Activated T-cell treated with anti-CD3 and anti-CD28 coated beads for 4 hours (primary cell): Measurements from ENCODE around the gene QRSL1.
"Not testable (repeated sequence)": the region's sequence is repeated elsewhere in the genome, so short reads cannot be mapped to it uniquely, and the experiment has no call there.

ENCODE experiments used
- DNase-seq: peaks from one replicate; pipeline ENCODE4 v3.0.0-alpha.2; 2020

QRSL1 gene

DNA sequence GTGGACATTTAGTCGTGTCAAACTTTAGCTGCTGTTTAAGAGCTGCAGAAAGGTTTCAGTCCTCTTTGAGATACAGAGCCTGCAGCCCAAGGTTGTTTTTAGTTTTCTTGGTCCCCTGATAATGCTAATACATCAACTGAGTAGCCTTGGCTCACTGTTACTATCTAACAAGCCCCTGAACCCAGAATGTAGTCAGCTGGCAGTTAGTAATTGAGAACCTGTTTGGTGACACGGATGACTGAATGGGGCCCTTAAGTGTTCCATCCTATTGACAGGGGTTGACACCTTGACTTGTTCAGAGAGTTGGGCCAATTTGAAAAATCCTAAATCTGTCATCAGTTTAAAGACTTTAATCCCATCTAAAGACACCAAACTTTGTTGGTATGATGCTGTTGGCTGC lies 2.9 kb upstream of the QRSL1 start:
- no peak for DNase-seq

DNA sequence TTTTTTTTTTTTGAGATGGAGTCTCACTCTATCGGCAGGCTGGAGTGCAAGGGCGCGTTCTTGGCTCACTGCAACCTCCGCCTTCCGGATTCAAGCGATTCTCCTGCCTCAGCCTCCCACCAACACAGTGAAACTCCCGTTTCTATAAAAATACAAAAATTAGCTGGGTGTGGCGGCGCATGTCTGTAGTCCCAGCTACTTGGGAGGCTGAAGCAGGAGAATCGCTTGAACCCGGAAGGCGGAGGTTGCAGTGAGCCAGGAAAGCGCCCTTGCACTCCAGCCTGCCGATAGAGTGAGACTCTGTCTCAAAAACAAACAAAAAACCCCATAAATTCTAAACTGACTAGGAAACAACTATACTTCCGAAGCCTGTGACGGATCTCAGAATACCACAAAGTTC lies 1.6 kb upstream of the QRSL1 start:
- not testable (repeated sequence) for DNase-seq

DNA sequence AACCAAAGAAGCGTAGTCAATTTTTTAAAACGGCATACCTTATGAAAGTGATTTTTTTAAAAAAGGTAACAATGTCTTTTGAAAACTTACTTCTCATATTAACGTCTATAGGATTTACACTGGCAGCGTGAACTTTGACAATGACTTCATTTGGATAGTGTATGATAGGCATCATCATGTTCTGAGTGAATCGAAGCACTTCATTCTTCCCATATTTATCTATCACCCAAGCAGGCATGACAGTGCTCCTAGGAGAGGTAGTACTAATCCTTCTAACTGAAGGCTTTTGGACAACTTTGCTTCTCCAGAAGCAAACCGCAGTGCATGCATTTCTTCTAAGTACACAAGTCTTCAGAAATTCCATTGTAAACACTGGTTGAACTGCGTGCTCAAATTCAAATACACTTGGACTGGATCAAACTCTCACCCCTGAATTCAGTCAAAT lies 698 bp upstream of the QRSL1 start:
- DNase-seq: no peak

DNA sequence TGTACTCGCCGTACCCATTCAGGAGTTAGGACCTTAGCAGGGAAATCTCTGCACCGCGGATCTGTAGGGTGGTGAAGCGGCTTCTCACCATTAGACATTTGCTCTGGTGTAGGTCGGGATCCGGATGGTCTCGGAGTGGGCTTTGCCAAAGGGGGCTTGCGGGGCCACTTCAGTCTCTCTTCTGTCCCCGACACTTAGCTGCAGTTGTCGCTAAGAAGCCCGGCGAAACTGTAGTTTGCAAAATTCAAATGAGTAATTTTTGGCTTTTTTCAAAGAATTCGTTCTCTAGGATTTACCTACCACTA lies 433 bp downstream of the QRSL1 start:
- no peak for DNase-seq

DNA sequence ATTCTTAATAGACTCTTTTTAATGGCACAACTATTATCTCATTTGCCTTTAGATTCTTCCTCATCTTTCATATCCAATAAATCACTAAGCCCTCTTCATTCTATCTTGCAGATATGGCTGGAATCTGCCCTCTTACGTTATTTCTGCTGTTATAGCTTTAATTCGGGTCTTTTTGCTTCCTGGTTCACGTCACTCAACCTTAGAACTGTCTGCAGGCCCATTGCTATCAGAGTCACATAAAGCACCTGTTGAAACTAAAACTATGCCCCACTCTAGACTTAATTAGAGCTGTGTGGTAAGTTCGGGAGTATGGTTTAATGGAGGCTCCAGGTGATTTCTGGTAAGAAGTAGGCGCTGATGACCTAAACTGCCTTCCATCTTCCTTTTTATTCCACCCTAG lies 988 bp downstream of the QRSL1 start:
- DNase-seq: no peak

DNA sequence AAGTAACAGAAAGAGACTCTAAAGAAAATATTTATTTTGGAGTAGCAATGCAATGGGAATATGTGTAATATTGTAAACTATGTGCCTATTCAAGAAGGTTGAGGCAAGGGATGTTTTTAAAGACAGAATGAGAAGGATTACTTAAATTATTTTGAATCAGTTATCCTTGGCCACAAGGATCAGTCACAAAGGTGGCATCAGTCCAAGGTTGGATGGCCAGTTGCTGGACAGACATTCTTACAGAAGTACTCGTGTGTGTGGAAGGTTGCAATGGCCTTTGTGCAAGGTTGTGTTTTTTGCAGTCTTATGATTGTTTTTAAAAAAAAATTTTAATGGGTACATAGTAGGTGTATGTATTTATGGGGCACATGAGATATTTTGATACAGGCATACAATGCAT lies 2.0 kb downstream of the QRSL1 start:
- no peak for DNase-seq

DNA sequence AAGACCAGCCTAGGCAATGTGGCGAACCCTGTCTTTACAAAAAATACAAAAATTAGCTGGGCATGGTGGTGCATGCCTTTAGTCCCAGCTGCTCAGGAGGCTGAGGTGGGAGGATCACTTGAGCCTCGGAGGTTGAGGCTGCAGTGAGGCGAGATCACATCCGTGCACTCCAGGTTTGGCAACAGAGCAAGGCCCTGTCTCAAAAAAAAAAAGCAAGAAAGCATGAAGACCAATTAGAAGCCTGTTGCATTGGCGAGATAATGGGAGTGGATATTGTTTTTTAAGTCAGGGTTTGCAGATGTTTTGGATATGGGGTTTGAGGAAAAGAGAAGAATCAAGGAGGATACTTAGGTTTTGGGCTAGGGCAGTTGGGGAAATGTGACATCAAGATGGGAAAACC lies 5.2 kb downstream of the QRSL1 start:
- no peak for DNase-seq

DNA sequence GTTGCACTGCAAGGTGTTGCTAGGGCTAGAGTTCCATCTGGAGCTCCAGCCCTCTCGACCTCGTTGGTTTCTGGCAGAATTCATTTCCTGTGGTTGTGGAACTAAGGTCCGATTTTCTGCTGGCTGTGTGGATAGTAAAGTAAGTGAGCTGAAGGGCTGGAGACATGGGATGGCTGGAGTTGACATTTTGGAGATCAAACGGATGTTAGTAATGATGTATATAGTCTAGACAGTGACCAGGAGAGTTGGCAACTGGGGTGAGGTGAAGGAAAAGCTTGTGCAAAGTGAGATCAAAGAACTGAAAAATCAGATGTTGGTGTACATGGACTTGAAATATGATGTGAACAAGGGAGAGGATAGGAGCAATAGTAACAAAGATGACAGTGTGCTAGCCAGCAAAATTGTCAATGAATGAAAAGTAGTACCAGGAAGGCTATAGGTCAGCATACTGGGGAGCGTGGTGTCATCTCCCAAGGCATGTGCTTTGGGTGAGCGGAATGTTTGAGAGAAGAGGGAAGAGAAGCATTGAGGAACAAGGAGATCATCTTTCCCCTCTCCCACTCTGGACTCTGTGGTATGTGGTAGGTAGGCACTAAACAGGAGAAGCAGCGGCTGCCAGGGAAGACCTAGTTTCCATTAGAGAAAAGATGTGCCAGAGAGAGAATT lies 7.8 kb downstream of the QRSL1 start:
- DNase-seq: no peak

DNA sequence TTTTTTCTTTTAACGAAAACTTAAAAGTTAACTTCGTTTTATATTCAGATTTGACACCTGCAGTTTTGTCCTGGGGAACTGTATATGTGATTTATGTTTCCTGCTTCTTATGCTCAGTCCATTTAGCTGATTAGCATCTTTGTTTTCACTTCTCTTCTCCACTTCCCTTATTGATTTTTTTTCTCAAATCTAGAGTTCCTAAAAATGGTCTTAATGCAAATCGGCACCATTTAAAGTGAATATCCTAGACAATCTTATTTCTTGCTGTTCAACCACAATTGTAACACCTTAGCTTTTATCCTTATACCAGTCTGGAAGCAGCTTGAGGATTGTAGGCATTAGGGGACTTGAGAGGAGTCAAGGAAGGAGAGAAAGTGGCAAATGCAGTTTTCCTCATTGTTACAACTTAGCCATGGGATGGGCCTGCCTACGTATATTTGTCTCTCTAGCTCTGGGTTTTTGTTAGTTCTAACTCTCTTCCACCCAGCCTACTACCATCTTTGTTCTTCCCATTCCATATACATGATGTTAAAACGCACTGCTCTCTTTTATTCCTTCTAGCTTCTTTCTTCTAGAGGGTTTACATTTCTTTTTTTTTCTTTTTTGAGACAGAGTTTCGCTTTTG lies 8.5 kb downstream of the QRSL1 start:
- DNase-seq: no peak

DNA sequence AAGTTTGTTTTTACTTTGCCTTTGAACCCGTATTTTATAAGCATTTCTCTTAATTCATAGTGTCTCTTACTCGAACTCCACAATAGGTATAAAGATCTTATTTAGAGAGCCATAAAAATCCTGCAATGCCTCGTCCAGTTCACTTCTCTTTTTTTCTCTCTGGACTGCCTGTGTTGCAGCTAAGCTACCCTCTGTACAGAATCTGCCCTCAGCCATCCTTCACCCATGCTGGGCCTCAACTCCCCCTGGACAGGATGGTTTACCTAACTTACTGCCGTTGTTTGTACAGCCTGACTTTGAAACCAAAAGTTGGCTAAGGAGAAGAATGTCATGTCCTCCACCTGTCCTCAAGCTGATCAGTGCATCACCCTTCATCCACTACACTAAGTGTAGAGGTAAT lies 10.4 kb downstream of the QRSL1 start:
- DNase-seq: no peak

DNA sequence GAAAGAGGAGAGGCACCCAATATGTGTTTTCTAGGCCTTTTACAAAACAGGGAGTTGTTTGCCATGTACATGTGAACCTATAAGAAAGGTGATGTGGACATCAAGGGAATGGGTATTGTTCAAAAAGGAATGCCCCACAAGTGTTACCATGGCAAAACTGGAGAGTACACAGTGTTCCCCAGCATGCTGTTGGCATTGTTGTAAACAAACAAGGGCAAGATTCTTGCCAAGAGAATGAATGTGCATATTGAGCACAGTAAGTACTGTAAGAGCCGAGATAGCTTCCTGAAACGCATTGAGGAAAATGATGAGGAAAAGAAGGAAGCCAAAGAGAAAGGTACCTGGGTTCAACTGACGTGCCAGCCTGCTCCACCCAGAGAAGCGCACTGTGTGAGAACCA lies 13.1 kb downstream of the QRSL1 start:
- DNase-seq: no peak

DNA sequence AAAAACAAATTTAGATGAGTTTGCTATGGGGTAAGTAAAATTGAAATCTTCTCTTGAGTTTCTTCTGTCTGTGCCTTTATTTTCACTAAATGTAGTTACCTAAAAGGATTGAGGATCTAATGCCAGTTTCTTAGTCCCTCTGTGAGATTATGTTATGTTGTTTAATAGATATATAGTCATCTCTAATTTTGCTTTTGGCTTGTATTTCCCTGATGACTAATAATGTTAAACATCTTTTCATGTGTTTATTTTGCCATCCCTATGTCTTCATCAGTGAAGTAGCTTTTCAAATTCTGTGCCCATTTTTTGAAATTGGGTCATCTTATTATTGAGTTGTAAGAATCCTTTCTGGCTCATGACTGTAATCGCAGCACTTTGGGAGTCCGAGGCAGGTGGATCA lies 13.7 kb downstream of the QRSL1 start:
- no peak for DNase-seq

DNA sequence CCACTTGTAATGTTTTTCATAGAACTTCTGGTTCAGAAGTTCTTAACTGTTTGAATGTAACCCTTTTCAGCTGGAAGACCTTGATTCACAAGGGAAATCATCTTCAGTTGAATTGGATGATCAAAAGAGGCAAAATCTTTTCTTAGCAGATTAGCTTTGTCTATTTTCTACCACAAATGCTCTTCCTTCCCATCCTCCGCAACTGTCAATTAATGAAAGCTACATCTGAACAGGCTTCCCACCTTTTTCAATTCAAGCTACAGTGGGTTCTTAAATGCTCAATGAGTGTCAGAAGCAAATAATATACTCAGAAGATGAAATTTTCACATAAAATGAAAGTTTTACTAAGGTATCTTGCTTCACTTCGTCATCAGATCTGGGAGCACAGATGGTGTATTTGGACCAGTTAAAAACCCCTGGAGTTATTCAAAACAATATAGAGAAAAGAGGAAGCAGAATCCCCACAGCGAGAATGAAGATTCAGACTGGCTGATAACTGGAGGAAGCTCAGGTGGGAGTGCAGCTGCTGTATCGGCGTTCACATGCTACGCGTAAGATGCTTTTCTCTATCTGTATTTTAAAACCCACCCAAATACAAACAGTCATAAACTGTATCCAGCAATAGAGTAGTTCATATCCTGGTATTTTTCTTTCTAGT lies 19.4 kb downstream of the QRSL1 start:
- DNase-seq: no peak

DNA sequence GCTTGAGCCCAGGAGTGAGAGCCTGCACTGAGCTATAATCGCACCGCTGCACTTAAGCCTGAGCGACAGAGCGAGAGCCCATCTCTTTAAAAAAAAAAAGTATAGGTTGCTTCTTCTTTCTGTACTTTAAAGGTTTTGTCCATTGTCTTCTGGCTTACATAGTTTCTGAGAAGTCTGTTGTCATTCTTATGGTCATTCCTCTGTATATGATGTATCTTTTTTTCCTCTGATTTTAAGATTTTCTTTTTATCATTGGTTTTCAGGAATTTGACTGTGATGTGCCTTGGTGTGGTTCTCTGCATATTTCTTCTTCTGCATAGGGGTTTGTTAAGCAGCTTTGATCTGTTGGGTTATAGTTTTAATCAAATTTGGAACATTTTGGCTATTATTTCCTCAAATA lies 29.1 kb downstream of the QRSL1 start:
- DNase-seq: no peak

DNA sequence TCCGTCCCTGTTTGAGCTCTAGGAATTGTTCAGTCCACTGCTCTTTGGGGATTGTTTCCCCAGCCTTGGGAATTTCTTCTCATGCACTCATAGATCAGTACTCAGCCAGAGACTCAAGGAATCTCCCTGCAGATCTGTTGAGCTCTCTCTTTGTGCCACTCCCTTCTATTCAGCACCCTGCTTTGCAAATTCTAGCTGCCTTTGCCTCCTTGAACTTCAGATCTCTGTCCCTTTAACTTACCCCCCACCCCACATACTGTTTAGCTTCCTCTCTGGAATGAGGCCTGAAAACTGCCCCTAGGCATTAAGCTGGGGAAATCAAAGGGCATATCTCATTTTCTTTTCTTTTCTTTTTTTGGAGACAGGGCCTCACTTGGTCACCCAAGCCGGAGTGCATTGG lies 30.5 kb downstream of the QRSL1 start:
- DNase-seq: no peak

DNA sequence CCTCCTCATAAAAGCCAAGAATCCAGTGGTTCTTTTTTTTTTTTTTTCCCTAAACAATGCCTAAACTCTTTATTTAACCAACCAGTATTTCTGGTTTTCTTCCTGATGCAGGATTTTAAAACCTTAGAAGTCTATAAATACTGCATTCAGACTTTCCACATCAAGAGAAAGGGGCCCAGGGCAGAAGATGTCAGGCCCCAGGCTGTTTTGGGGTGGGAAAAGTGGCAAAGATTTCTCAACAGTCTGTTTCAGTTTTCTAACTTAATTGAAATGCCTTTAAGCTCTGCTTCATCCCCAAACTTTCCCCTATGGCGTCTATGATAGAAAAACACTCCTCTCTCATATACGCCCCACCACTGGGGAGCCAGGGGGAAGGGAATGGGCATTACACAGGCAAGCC lies 33.1 kb downstream of the QRSL1 start:
- DNase-seq: no peak

DNA sequence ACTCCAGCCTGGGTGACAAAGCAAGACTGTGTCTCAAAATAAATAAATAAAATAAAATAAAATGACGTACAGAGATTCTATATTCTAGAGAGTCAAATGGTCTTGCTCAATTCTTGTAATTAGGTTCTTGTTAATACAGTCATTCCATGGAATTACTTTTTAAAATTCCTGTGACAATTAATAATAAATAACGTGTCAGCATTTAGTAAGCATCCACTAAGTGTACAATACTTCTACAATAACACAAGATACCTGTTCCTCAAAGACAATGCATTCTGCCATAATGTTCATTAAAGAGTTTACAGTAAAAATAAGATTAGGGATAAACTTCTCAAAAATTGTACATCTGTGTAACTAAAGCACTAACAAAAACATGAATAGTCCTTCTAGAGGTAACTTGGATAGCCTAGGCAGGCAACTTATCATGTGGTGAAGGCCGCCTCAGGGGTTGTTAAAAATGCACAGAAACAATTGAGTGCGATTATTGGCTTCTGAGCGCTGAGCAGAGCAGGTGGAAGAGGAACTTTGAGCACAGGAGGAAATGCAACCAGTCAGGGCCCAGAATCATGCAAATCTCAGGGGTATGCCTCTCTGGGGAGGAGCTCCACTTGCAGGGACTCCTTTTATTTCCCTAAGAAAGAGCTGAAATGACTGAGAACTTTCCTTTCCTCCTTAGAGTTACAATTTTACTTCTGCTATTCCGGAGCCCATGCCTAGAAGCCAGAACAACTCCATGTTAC lies 37.1 kb downstream of the QRSL1 start:
- DNase-seq: no peak

DNA sequence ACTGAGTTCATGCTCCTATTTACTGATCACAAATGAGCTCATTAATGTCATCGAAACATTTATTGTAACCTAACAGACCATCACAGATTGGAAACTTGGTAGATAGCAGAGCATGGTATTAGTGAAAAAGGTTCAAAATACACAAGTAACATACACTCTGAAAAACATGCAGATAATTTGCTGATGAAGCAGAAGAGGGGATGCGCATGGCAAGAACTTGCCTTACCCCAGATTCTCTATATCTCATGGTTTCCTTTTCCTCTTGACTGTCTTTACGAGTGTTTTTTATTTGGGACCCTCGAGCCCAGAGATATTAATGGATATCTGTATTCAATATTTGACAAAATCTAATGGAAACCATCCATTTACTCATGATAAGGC lies 37.6 kb downstream of the QRSL1 start:
- no peak for DNase-seq

DNA sequence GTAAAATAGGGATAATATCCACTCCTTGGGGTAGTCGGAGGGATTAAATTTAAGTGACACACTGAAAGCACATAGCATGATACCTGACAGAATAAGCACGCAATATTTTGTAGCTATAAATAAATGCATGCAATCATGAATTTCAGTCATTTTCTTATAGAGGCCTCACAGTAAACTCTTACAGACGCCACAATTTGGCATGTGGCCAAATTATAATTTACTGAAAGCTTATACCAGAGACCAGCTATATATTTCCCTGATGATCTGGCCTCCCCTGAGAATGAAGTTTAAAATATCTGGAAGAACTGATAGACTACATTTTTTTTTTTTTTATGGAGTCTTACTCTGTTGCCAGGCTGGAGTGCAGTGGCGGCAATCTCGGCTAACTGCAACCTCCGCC lies 40.9 kb downstream of the QRSL1 start:
- DNase-seq: no peak

DNA sequence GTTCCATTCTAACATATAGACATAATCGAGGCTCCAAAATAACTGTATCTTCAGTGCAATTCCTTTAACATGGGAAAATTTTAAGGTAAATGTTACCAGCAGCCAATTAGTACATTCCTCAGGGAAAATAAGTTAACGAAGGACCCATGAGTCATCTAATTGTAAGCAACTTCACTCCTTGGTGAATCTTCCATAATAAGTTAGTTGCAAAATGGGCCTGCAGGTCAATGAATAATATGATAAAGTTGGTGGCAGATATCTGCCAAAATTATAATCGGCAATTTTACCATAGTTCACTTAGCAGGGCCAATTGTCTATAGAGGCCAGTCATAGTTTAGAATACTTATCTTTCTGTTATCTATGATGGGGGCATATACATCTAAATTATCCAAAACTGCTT lies 42.3 kb downstream of the QRSL1 start:
- no peak for DNase-seq

DNA sequence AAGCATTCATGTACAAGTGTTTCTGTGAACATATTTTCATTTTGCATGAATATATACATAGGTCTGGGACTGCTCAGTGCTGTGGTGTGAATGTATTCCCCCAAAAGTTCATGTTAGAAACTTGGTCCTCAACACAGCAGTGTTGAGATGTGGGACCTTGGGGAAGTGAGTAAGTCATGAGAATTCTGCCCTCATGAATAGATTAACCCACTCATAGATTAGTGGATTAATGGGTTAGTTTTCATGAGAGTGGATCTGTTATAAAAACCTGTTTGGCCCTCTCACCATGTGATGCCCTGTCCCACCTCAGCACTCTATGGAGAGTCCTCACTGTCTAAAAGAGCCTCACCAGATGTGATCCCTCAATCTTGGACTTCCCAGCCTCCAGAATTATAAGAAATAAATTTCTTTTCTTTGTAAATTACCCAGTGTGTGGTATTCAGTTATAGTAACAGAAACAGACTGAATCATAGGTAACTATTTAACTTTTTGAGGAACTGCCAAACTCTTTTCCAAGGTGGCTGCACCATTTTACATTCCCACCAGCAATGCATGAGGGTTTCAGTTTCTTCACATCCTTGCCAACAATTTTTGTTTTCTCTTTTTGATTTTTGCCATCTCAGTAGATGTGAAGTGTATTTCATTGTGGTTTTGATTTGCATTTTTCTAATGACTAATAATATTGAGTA lies 45.3 kb downstream of the QRSL1 start:
- no peak for DNase-seq

DNA sequence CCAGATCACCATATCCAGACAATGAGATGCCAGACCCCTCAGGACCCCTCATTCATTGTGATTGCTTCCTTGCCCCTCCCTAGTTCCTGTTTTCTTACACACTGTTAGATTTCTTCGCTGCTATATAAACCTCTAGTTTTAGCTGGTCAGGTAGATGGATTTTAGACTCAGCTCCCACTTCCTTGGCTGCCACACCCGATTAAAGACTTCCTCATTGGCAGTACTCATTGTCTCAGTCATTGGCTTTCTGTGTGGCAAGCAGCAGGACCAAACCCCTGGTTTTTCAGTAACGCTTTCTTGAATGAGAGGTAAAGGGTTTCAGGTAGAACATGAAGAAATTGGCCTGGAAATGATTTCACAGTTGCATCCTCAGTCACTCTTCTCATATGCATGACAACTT lies 47.9 kb downstream of the QRSL1 start:
- no peak for DNase-seq

DNA sequence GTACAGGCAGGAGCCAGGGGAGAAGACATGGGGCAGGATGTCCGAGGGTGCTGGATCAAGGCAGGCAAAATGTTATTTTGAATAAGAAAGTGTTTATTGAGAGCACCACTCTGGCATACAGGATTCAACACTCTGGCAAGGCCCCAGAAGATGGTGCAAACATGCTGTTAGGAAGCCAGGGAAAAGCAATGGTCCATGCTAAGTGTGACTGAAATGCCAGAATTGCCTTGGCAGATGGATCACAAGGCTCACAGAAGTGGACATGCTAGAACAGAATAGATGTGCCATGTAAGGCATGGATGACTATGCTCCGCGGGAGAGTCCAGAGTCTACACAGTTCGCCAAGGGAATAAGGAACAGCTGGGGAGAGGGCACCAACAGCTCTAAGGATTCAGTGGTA lies 54.6 kb downstream of the QRSL1 start:
- DNase-seq: no peak

DNA sequence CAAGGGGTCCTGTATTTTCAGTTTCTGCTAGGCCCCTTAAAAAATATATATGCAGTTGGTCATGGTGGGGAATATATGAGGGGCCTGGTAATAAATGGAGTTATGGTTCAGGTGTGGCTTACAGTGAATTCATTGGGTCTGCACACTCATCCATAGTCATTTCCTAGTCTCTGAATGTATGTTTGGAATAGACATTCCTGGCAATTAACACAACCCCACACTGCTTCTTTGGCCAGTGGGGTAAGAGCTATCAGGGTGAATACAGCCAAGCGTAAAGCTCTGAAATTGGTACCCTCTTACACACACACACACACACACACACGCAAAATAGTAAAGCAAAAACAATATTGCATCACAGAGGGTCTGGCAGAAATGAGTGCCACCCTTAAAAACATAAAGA lies 56.5 kb downstream of the QRSL1 start:
- DNase-seq: no peak
